Activated CD4-positive, alpha-beta T cell treated with anti-CD3 and anti-CD28 coated beads, Interleukin-2, amount 50 U/mL, for 16 hours (primary cell): ENCODE results near the gene ANKS1B.
"Not testable (repeated sequence)": the region's sequence is repeated elsewhere in the genome, so short reads cannot be mapped to it uniquely, and the experiment has no call there.

ENCODE experiments used
- DNase-seq: peaks from one replicate; pipeline ENCODE4 v3.0.0-alpha.2; 2020

ANKS1B gene

GRCh38 chr12:99746538-99746937 is 238.2 kb downstream of the ANKS1B start:
- no peak for DNase-seq

GRCh38 chr12:99745895-99746294 is 238.8 kb downstream of the ANKS1B start:
- DNase-seq: no peak

DNA sequence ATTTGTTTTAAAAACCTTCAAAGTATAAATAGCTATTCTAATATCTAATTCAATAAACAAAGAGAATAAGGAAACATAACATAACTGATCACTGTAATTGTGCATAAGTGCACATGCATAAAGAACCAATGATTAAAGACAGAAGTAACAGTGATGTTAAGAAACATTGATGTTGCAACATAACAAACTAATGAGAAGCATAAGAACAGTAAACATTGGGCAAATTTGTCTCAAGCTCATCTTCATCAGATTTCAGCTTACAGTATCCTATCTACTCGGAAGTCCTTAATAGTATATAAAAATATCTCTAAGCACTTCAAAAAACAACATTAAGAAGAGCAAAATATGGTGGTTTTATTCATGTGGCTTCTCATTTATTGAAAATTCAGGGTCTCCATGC is 239.6 kb downstream of the ANKS1B start:
- no peak for DNase-seq

DNA sequence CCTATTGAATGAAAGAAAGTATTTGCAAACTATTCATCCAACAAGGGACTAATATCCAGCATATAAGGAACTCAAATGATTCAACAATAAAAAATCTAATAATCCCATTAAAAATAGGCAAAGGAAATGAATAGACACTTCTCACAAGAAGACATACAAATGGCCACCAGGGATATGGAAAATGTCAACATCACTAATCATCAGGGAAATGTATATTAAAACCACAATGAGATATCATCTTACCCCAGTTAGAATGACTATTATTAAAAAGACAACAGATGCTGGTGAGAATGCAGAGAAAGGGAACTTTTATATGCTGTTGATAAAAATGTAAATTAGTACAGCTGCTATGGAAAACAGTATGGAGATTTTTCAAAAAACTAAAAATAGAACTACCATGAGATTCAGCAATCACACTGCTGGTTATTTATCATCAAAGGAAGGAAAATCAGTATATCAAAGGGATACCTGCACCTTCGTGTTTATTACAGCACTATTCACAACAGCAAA is 247.9 kb downstream of the ANKS1B start:
- DNase-seq: no peak

DNA sequence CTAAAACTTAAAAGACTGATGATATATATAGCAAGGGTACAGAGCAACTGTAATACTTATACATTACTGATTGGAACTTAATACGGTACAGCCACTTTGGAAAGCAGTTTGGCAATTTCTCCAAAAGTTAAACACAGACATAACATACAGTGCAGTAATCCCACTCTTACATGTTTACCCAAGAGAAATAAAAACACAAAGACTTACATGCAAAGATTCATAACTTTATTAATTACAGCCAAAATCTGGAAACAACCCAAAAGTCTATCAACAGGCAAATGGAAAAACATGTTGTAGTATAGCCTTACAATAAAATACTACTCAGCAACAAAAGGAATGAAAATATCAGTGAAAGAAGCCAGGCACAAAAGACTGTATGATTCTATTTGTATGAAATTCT is 252.6 kb downstream of the ANKS1B start:
- no peak for DNase-seq

GRCh38 chr12:99722690-99723486 is 261.8 kb downstream of the ANKS1B start:
- DNase-seq: no peak

DNA sequence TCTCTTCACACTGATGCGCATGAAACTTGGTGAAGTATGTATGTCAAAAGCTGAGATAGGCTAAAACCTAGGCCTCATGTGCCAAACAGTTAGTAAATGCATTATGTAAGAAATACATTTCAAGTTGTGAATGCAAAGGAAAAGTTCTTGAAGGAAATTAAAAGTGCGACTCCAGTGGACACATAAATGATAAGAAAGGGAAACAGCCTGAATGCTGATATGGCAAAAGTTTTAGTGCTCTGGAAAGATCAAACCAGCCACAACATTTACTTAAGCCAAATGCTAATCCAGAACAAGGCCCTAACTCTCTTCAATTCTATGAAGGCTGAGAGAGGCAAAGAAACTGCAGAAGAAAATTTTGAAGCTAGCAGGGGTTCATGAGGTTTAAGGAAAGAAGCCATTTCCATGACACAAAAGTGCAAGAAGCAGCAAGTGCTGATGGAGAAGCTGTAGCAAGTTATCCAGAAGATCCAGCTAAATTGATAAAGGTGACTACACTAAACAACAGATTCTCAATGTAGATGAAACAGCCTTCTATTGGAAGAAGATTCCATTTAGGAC is 262.9 kb downstream of the ANKS1B start:
- DNase-seq: no peak

DNA sequence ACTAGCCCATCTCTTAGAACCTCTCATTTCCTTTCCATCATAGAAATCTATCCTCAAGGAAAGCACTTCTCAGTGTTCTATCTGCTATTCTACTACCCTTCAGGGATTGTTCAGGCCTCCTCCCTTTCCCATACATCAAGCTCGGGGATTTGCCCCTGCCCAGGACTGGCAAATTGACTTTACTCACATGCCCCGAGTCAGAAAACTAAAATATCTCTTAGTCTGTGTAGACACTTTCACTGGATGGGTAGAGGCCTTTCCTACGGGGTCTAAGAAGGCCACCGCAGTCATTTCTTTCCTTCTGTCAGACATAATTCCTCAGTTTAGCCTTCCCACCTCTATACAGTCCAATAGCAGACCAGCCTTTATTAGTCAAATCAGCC is 264.7 kb downstream of the ANKS1B start:
- not testable (repeated sequence) for DNase-seq

DNA sequence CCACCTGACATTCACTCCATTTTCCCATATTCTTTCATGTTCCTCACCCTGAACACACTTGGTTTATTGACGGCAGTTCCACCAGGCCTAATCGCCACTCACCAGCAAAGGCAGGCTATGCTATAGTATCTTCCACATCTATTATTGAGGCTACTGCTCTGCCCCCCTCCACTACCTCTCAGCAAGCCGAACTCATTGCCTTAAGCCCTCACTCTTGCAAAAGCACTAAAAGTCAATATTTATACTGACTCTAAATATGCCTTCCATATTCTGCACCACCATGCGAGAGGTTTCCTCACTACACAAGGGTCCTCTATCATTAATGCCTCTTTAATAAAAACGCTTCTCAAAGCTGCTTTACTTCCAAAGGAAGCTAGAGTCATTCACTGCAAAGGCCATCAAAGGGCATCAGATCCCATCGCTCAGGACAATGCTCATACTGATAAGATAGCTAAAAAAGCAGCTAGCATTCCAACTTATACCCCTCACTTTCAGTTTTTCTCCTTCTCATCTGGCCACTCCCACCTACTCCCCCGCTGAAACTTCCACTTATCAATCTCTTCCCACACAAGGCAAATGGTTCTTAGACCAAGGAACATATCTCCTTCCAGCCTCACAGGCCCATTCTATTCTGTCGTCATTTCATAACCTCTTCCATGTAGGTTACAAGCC is 265.2 kb downstream of the ANKS1B start:
- not testable (repeated sequence) for DNase-seq

GRCh38 chr12:99715841-99716510 is 268.8 kb downstream of the ANKS1B start:
- DNase-seq: not testable (repeated sequence)

- DNase-seq: not testable (repeated sequence)
Observed at GRCh38 chr12:99714921-99715320, 269.8 kb downstream of the ANKS1B start.

DNA sequence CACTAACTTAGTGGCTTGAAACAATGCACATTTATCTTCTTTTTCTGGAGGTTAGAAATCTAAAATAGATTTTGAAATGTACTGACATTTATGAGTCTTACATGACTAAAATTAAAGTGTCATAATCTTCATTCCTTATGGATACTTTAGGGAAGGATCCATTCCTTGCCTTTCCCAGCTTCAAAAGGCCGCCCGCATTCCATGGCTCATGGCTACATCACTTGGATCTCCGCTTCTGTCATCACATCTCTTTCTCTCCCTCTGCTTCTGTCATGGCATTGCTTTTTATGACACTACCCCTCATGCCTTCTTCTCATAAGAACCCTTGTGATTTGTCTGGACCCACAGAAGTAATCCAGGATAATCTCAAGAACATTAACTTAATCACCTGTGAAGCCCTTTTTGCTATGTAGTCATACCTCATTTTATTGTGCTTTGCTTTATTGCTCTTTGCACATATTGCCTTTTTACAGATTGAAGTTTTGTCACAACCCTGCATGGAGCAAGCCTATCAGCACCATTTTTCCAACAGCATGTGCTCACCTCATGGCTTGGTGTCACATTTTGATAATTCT is 270.7 kb downstream of the ANKS1B start:
- no peak for DNase-seq

DNA sequence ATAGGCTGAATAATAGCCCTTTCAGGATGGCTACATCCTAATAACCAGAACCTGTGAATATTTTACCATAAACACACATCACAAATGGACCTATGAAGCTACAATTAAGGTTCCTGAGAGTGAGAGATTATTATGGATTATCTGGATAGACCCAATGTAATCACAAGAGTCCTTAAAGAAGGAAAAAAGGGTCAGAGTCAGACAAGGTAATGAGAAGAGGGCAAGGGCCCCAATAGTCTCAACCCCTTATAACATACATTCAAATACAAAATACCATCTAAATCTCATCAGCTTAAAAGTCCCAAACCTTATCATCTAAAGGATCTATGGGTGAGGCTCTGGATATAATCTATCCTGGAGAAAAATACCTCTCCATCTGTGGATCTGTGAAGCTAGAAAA is 272.5 kb downstream of the ANKS1B start:
- DNase-seq: no peak

- no peak for DNase-seq
Observed at GRCh38 chr12:99711246-99711645, 273.5 kb downstream of the ANKS1B start.

- DNase-seq: no peak
Observed at GRCh38 chr12:99709619-99710018, 275.1 kb downstream of the ANKS1B start.

DNA sequence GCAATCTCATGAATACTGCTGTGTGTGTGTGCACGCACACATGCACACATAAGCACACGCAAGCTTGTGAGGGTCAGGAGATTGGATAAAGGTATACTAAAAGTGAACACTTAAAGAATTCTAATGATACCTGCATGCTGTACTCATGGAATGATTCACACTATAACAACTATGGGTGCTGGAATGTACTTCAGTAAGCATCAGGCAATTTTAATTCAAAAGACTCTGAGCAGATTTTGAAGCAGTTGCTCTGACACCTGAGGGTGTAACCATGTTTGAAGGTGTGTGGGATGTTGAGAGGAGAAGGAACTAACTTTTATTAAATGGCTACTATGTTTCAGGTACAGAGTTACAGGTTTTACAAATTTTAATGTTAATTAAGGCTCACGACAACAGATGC is 275.6 kb downstream of the ANKS1B start:
- DNase-seq: no peak

DNA sequence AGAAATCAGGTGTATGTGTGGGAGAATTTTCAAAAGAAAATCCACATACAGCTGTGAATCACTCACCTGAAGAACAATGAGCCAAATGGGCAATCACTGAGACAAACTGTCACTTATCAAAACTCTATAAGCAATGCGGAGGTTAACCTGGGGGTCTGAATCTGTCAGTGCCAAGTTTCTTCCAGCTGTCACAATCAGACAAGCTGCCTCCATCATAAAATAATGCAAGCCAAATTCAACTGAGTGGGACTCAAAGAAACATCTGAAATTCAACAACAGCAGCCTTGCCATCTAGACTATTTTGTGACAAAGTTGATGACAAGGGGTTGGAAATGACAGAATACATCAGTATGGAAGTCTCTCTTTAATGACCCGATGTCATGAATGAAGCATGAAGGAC is 276.9 kb downstream of the ANKS1B start:
- DNase-seq: no peak

DNA sequence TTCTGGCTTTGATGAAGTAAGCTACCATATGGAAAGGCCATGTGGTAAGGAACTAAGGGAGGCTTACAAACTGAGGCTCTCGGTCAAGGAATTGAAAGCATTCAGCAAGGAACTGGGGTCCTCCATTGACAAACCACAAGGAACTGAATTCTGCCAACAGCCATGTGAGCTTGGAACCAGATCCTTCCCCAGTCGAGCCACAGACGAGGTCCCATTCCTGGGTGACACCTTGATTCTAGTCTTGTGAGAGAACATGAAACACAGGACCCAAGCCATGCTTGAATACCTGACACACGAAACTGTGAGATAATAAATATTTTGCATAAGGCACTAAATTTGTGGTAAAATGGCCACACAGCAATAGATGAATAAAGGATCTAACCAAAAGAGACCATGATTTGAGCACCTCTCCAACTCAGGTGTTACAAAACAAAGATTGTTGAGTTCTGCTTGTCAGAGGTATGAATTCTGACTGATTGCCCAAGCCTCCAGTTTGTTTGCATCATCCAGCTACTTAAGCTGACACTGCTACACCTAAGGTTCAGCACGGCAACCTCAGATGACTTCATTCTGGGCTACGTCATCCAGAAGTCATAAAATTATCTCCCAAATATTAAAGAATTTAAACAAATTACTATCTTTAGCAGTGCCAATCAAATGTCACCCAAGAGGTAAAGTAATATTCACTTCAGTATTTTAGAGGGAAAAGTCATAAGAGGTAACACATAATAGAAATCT is 277.8 kb downstream of the ANKS1B start:
- DNase-seq: no peak

DNA sequence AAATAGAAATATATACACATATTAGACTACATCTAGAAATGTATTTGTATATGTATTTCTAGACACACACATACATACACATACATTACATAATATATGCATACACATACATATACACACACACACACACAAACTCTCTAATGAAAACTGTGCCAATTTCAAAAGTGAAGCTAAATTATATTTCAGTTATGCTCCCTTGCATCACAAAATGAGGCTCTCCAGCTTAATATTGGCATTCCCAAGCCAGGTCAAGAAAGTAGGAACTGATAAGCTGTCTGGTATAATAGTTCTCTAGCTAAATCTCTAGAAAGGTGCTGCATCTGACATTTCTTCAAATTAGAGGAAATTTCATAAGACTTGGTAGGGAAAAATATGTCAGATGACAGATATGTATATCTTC is 280.3 kb downstream of the ANKS1B start:
- no peak for DNase-seq

GRCh38 chr12:99704036-99704435 is 280.7 kb downstream of the ANKS1B start:
- DNase-seq: no peak

DNA sequence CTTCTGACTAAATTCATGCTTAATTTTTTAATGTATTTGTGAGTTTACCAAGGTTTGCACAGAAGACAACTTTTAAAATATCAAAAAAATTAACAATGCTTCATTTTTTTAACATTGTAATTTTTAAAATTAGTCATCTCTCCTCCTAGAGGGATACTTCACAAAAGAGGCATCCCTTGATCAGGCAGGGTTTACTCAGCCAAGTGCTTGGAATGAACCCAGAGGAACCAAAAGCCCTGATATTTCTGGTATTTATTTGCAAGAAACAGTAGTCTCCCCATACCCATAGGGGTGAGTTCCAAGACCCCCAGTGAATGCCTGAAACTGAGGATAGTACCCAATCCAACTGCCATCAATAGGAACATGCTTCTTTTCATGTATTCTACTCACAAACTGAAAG is 284.7 kb downstream of the ANKS1B start:
- DNase-seq: no peak

DNA sequence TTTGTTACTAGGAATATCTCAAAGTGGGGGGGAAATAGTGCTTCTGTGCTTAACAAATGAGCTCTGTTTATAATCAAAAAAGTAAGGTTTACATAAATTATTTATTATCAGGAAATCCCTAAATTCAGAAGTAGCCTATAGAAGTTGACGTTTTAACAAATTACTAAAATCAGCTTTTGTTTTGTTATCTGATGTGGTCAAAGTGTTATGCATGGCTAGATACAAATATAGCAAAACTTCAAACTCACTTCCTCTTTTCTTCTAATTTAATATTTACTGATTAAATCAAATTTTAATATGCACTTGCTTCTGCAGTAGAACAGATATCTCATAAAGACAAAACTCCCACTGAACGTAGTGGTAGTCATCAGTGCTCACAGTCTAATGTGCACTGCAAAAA is 289.7 kb downstream of the ANKS1B start:
- DNase-seq: no peak
